Stomach (tissue), 9 donors: ENCODE measurements around the gene GSDME. TPM values are rescaled to one million over a fixed set of nuclear protein-coding genes. Genes with fewer than 3 reads are reported as not detected.

ENCODE experiments used
- DNase-seq, 2 donors: peaks; one replicate each; pipeline versions ENCODE4 v3.0.0 to v3.0.0-alpha.2; 2013 to 2019
- H3K27ac ChIP-seq, 5 donors: fragments of 200-600 bp in 4 of 5; sonication (generic) in 4 of 5; one replicate each; pipeline ENCODE4 v1.5.1; 2013 to 2019; ENCODE audit warnings: mild to moderate bottlenecking in 1 of 5, moderate library complexity in 1 of 5
- H3K27me3 ChIP-seq, 3 donors: fragments of 200-600 bp; sonication (generic); one replicate each; pipeline ENCODE4 v1.5.1; 2017 to 2019; ENCODE audit warnings: mixed run types in 1 of 3
- H3K36me3 ChIP-seq, 4 donors: fragments of 200-600 bp; sonication (generic); 1 replicate in 3 of 4; 2 replicates in 1 of 4; pipeline ENCODE4 v1.5.1; 2016 to 2019
- H3K4me1 ChIP-seq, 4 donors: fragments of 200-600 bp; sonication (generic); one replicate each; pipeline ENCODE4 v1.5.1; 2016 to 2019
- H3K4me3 ChIP-seq, 4 donors: fragments of 200-600 bp; sonication (generic) in 3 of 4; one replicate each; pipeline ENCODE4 v1.5.1; 2016 to 2019; ENCODE audit warnings: mild to moderate bottlenecking in 1 of 4
- H3K9me3 ChIP-seq, 4 donors: fragments of 200-600 bp; sonication (generic); one replicate each; pipeline ENCODE4 v1.5.1; 2016 to 2019
- CTCF ChIP-seq, 7 experiments: fragments of 450-650 bp in 4 of 7; fragments of 200-600 bp in 3 of 7; sonication (generic) in 3 of 7; IDR thresholded peaks; one replicate each; pipeline ENCODE4 v1.5.1; 2016 to 2019; ENCODE audit warnings: antibody characterized with exemption in 7 of 7, control low read depth in 2 of 7, mild to moderate bottlenecking in 1 of 7
- EP300 ChIP-seq: sonication (generic); formaldehyde crosslinking; IDR thresholded peaks from one replicate; pipeline ENCODE4 v1.6.1; 2017; ENCODE audit warnings: antibody characterized with exemption
- POLR2A ChIP-seq, 4 donors: fragments of 450-650 bp; IDR thresholded peaks; one replicate each; pipeline ENCODE4 v1.6.1; 2016; ENCODE audit warnings: antibody characterized with exemption in 4 of 4, control low read depth in 2 of 4, mild to moderate bottlenecking in 1 of 4, moderate library complexity in 1 of 4
- POLR2AphosphoS5 ChIP-seq, 3 donors: sonication (generic); formaldehyde crosslinking; IDR thresholded peaks; one replicate each; pipeline ENCODE4 v1.6.1; 2016; ENCODE audit warnings: antibody characterized with exemption in 3 of 3
- WGBS, 5 donors: extraction: QIAGEN DNeasy Blood & Tissue Kit in 3 of 5; methylation state at CpG; one replicate each; pipeline versions ENCODE4 v1.1.5 to v1.1.7; 2013 to 2018; 5-methylcytosine and 5-hydroxymethylcytosine counted together
- intact Hi-C: fragments of 100-400 bp; cut with DNase I; formaldehyde crosslinking; loops from one replicate; pipeline ENCODE4 v1.15.1; 2023; ENCODE audit warnings: low total_unique reads
- polyA plus RNA-seq, 3 donors: library from polyadenylated mRNA; stranded (reverse); fragments of 200-250 nt; gene quantifications; one replicate each; pipeline ENCODE4 v1.2.3, GENCODE V29; 2013
- total RNA-seq, 5 donors: library from RNA; depleted of rRNA; stranded (reverse); fragments of >200 nt; gene quantifications; one replicate each; pipeline versions ENCODE4 v1.1.0 to v1.2.3, GENCODE V29; 2014 to 2016
- donor health status: healthy with polysubstance abuse.
- donor health status: Bipolar disorder and iron deficiency.
- donor health status: healthy.

Gene GSDME
- total and polyA plus RNA-seq, 8 donors = 2.6 to 11.9 (median 4.5) TPM; not detected in 1

GRCh38 chr7:24660546-24660945 is 96.7 kb downstream of the GSDME start:
- Histone ChIP-seq H3K4me3 (no peak overlapping the region), H3K36me3 (no peaks in the 10 kb centered on the region), H3K4me1 (no peaks in the 10 kb centered on the region), H3K9me3 (no peaks in the 10 kb centered on the region), H3K27me3 (no peaks in the 10 kb centered on the region), H3K27ac (no peak overlapping the region)
- intact Hi-C loops = loop anchor here (10.0 kb wide), 1 partner anchor 256 kb away; no protein-coding TSS in a partner anchor
- TF ChIP-seq EP300 = no peak
- no peak for TF ChIP-seq POLR2A (IDR thresholded peaks at IDR 0.05)
- no peak for TF ChIP-seq POLR2AphosphoS5 (IDR thresholded peaks at IDR 0.05)
- TF ChIP-seq CTCF (IDR thresholded peaks at IDR 0.05) = no peak
- 75 to 83% (median 79%) methylated on average over 2 of the region's 2 CpGs for WGBS, 5 donors
- DNase-seq = peak in 1 of 2 donors; percentile 15

GRCh38 chr7:24659505-24659904 is 97.8 kb downstream of the GSDME start:
- Histone ChIP-seq H3K9me3 (no peaks in the 10 kb centered on the region), H3K4me1 (no peaks in the 10 kb centered on the region), H3K4me3 (no peak overlapping the region), H3K36me3 (no peaks in the 10 kb centered on the region), H3K27me3 (no peaks in the 10 kb centered on the region), H3K27ac (no peak overlapping the region)
- no peak for TF ChIP-seq POLR2AphosphoS5 (IDR thresholded peaks at IDR 0.05)
- intact Hi-C loops = no loop called here
- 82 to 97% (median 90%) methylated on average over 2 of the region's 2 CpGs for WGBS, 5 donors
- DNase-seq = no peak

- no peaks in the 10 kb centered on the region for H3K9me3 ChIP-seq
- no peaks in the 10 kb centered on the region for H3K36me3 ChIP-seq
- no peaks in the 10 kb centered on the region for H3K4me1 ChIP-seq
- no peaks in the 10 kb centered on the region for H3K27me3 ChIP-seq
- H3K27ac ChIP-seq = no peak overlapping the region
- intact Hi-C loops = no loop called here
- no peak for DNase-seq
- TF ChIP-seq POLR2AphosphoS5 (IDR thresholded peaks at IDR 0.05) (no peak), CTCF (IDR thresholded peaks at IDR 0.05) (no peak), EP300 (no peak), POLR2A (IDR thresholded peaks at IDR 0.05) (no peak)
- H3K4me3 ChIP-seq = no peak overlapping the region
These were observed 99.3 kb downstream of the GSDME start for GRCh38 chr7:24657980-24658379.

GRCh38 chr7:24656608-24657007 is 100.7 kb downstream of the GSDME start:
- H3K4me1 ChIP-seq = no peaks in the 10 kb centered on the region
- H3K27ac ChIP-seq = no peak overlapping the region
- intact Hi-C loops = no loop called here
- no peak for TF ChIP-seq EP300
- TF ChIP-seq CTCF (IDR thresholded peaks at IDR 0.05) = no peak
- no peak for TF ChIP-seq POLR2AphosphoS5 (IDR thresholded peaks at IDR 0.05)
- no peak for TF ChIP-seq POLR2A (IDR thresholded peaks at IDR 0.05)
- no peak for DNase-seq
- H3K36me3 ChIP-seq = no peaks in the 10 kb centered on the region
- H3K4me3 ChIP-seq = no peak overlapping the region
- no peaks in the 10 kb centered on the region for H3K27me3 ChIP-seq
- no peaks in the 10 kb centered on the region for H3K9me3 ChIP-seq
- 85 to 90% (median 89%) methylated on average over 6 of the region's 6 CpGs for WGBS, 5 donors

- intact Hi-C loops = no loop called here
- H3K27ac ChIP-seq = no peak overlapping the region
- H3K4me1 ChIP-seq = no peaks in the 10 kb centered on the region
- H3K4me3 ChIP-seq = no peak overlapping the region
- 68 to 80% (median 77%) methylated on average over 1 of the region's 1 CpG for WGBS, 5 donors
- DNase-seq = no peak
- H3K9me3 ChIP-seq = no peaks in the 10 kb centered on the region
- no peaks in the 10 kb centered on the region for H3K27me3 ChIP-seq
- H3K36me3 ChIP-seq = no peaks in the 10 kb centered on the region
- TF ChIP-seq POLR2A (IDR thresholded peaks at IDR 0.05) (no peak), EP300 (no peak), POLR2AphosphoS5 (IDR thresholded peaks at IDR 0.05) (no peak), CTCF (IDR thresholded peaks at IDR 0.05) (no peak)
These were observed 103.0 kb downstream of the GSDME start for GRCh38 chr7:24654305-24654704.
